Gastrocnemius medialis (tissue), 4 donors: Measurements from ENCODE around the gene PLA2G2F. TPM values are rescaled to one million over a fixed set of nuclear protein-coding genes. Genes with fewer than 3 reads are reported as not detected.

Source experiments
- ATAC-seq, 2 donors: fragments of 150-250 bp; one replicate each; pipeline ENCODE4 v1.9.1; 2016
- DNase-seq, 2 donors: peaks; one replicate each; pipeline ENCODE4 v3.0.0-alpha.2; 2019
- H3K27ac ChIP-seq, 4 donors: fragments of 200-600 bp; sonication (generic); 1 replicate in 1 of 4; 2 replicates in 3 of 4; pipeline ENCODE4 v1.5.1; 2016 to 2018; ENCODE audit warnings: mild to moderate bottlenecking in 2 of 4, moderate library complexity in 1 of 4
- H3K27me3 ChIP-seq, 3 donors: fragments of 200-600 bp; sonication (generic) in 2 of 3; 1 replicate in 1 of 3; 2 replicates in 2 of 3; pipeline versions ENCODE4 v1.5.1 to v1.6.0; 2016 to 2019; ENCODE audit warnings: mild to moderate bottlenecking in 1 of 3, moderate library complexity in 1 of 3
- H3K36me3 ChIP-seq, 2 donors: fragments of 200-600 bp; sonication (generic) in 1 of 2; one replicate each; pipeline ENCODE4 v1.5.1; 2017 to 2018
- H3K4me1 ChIP-seq, 2 donors: fragments of 200-600 bp; sonication (generic) in 1 of 2; one replicate each; pipeline ENCODE4 v1.5.1; 2016 to 2017; ENCODE audit warnings: mild to moderate bottlenecking in 2 of 2
- H3K4me3 ChIP-seq, 4 donors: fragments of 200-600 bp; sonication (generic) in 3 of 4; 1 replicate in 1 of 4; 2 replicates in 3 of 4; pipeline ENCODE4 v1.5.1; 2016 to 2019; ENCODE audit warnings: mild to moderate bottlenecking in 2 of 4
- H3K9me3 ChIP-seq, 3 donors: fragments of 200-600 bp; sonication (generic) in 2 of 3; 1 replicate in 1 of 3; 2 replicates in 2 of 3; pipeline ENCODE4 v1.5.1; 2016 to 2019
- POLR2A ChIP-seq, 2 donors: fragments of 450-650 bp; IDR thresholded peaks; one replicate each; pipeline ENCODE4 v1.6.1; 2017; ENCODE audit warnings: antibody characterized with exemption in 2 of 2, mild to moderate bottlenecking in 2 of 2, moderate library complexity in 2 of 2
- in situ Hi-C, 4 donors: fragments of 200-750 bp; cut with MboI; loops; one replicate each; pipeline versions ENCODE4 v1.15.0 to v1.8.0; 2017; ENCODE audit warnings: low sequenced_read_pairs in 4 of 4
- intact Hi-C: fragments of 100-400 bp; cut with DNase I; formaldehyde crosslinking; loops from one replicate; pipeline ENCODE4 v1.15.1; 2023; ENCODE audit warnings: low total_unique reads
- total RNA-seq, 4 donors: library from RNA; depleted of rRNA; stranded (reverse); fragments of >200 nt; gene quantifications; one replicate each; pipeline versions ENCODE4 v1.1.0 to v1.2.3, GENCODE V29; 2016
- TF ChIP-seq, protein P1 (sequence below), 5 experiments: fragments of 450-650 bp in 3 of 5; fragments of 200-600 bp in 2 of 5; sonication (generic) in 2 of 5; IDR thresholded peaks in 4 of 5; conservative IDR thresholded peaks in 1 of 5; 1 replicate in 4 of 5; 2 replicates in 1 of 5; pipeline ENCODE4 v1.5.1; 2016 to 2019; ENCODE audit warnings: antibody characterized with exemption in 5 of 5, mild to moderate bottlenecking in 3 of 5, moderate library complexity in 3 of 5

PLA2G2F gene
- total RNA-seq, 4 donors from 2014 or later: not detected

DNA sequence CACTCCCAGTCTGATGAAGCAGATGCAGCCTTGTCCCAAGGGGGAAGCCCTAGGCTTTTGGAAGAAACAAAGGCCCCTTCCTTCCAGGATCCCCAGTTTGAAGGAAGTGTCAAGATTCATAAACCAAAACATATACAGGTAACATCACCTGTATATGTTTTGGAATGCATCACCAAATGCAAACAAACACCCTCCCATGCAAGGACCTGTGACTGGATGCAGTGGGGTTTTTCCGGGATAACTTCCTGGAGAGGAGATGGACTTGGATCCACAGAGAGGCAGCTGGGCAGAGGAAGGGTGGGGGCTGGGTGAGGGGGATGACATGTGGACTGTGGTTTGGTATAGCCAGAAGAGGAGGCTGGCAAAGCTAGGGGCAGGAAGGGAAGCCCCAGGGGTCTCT is 1.5 kb upstream of the PLA2G2F start:
- DNase-seq (no peak), ATAC-seq (no peak)
- TF ChIP-seq POLR2A (IDR thresholded peaks at IDR 0.05): no peak
- TF ChIP-seq, protein P1, sequence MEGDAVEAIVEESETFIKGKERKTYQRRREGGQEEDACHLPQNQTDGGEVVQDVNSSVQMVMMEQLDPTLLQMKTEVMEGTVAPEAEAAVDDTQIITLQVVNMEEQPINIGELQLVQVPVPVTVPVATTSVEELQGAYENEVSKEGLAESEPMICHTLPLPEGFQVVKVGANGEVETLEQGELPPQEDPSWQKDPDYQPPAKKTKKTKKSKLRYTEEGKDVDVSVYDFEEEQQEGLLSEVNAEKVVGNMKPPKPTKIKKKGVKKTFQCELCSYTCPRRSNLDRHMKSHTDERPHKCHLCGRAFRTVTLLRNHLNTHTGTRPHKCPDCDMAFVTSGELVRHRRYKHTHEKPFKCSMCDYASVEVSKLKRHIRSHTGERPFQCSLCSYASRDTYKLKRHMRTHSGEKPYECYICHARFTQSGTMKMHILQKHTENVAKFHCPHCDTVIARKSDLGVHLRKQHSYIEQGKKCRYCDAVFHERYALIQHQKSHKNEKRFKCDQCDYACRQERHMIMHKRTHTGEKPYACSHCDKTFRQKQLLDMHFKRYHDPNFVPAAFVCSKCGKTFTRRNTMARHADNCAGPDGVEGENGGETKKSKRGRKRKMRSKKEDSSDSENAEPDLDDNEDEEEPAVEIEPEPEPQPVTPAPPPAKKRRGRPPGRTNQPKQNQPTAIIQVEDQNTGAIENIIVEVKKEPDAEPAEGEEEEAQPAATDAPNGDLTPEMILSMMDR (IDR thresholded peaks at IDR 0.05 in 4 of 5, conservative IDR thresholded peaks at IDR 0.05 in 1 of 5): no peak
- no peak overlapping the region for H3K4me3 ChIP-seq
- H3K27me3 ChIP-seq: no peaks in the 10 kb centered on the region
- intact Hi-C loops (no loop called here), in situ Hi-C loops (no loop called here)
- no peaks in the 10 kb centered on the region for H3K36me3 ChIP-seq
- H3K4me1 ChIP-seq: no peaks in the 10 kb centered on the region
- no peak overlapping the region for H3K27ac ChIP-seq
- no peaks in the 10 kb centered on the region for H3K9me3 ChIP-seq

DNA sequence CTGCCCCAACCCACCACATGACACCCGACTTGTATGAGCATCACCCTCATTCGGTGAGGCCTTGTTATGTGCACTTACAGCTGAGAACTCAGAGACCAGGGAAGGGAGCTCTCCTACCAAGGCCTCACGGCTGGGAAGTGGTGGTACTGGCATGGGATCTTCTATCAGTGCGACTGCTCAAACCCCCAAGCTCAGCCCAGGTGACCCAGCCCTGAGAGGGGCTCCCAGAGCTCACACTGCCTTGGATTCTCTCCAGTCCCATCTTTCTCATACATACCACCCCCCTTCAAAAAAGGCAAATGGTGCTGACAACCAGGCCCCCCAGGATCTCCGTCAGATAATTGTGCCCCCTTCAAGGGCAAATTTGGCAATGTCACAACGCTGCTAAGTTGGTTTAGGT is 777 bp upstream of the PLA2G2F start:
- ATAC-seq (no peak), DNase-seq (no peak)
- Histone ChIP-seq H3K36me3 (no peaks in the 10 kb centered on the region), H3K27me3 (no peaks in the 10 kb centered on the region), H3K9me3 (no peaks in the 10 kb centered on the region), H3K4me1 (no peaks in the 10 kb centered on the region), H3K4me3 (no peak overlapping the region), H3K27ac (no peak overlapping the region)
- in situ Hi-C loops: no loop called here
- TF ChIP-seq, protein P1 (IDR thresholded peaks at IDR 0.05 in 4 of 5, conservative IDR thresholded peaks at IDR 0.05 in 1 of 5): no peak
- TF ChIP-seq POLR2A (IDR thresholded peaks at IDR 0.05): no peak
- intact Hi-C loops: no loop called here

DNA sequence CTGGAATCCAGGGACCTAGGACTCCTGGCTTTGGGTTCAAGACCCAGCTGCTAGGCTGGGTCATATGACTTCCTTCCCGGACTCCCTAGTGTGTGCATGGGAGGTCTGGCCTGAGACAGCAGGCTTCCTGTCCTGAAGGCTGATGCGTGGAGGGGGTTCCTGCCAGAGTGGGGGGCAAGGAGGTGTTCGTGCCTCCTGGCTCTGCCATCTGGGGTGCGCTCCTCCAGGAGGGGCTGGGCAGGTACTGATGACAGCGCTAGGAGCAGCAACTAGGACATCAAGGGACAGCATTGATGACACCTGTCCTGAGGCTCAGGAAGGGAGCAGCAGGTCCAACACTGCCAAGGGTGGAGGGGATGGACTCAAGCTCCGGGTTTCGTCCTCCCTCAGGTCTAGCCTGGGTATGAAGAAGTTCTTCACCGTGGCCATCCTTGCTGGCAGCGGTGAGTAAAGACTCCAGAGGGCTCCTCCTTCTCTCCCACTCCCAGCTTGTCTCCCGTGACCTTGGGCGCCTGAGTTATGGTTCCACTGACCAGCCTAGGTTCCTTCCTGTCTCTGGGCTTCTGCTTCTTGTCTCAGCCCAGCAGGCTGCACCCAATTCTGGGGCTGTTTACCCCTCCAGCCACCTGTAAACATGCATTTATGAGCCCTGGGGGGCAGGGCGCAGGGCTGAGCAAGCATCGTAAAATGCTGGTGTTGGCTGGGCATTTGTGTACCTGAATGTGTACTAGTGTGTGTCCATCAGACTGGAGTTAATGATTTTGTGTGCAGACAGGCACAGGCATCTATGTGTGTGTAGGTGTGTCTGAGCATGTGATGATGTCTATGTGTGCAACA is 871 bp downstream of the PLA2G2F start:
- Histone ChIP-seq H3K27me3 (no peaks in the 10 kb centered on the region), H3K9me3 (no peaks in the 10 kb centered on the region), H3K27ac (no peak overlapping the region), H3K4me1 (no peaks in the 10 kb centered on the region), H3K36me3 (no peaks in the 10 kb centered on the region), H3K4me3 (no peak overlapping the region)
- intact Hi-C loops: no loop called here
- DNase-seq: no peak
- TF ChIP-seq, protein P1 (IDR thresholded peaks at IDR 0.05 in 4 of 5, conservative IDR thresholded peaks at IDR 0.05 in 1 of 5): no peak
- no peak for TF ChIP-seq POLR2A (IDR thresholded peaks at IDR 0.05)
- ATAC-seq: no peak
- in situ Hi-C loops: no loop called here

DNA sequence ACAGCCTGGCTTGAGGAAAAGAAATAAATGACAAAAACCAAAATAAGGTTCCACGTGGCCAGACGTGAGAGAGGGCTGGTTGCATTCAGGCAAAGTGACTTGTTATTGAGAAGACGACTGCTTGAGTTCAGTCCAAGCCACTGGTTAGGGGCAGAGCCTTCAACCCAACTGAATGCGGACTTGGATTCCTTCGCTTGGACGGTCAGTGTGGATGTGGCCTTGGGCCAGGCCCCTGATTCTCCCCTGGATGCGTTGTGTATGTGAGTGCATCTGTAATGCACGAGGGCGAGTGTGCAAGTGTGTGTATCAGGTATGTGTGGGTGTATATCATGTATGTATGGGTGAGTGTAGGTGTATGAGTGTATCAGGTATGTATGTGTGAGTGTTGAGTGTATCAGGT is 1.9 kb downstream of the PLA2G2F start:
- Histone ChIP-seq H3K4me3 (no peak overlapping the region), H3K9me3 (no peaks in the 10 kb centered on the region), H3K4me1 (no peaks in the 10 kb centered on the region), H3K36me3 (no peaks in the 10 kb centered on the region), H3K27me3 (no peaks in the 10 kb centered on the region), H3K27ac (no peak overlapping the region)
- ATAC-seq (no peak), DNase-seq (no peak)
- intact Hi-C loops: no loop called here
- in situ Hi-C loops: no loop called here
- TF ChIP-seq POLR2A (IDR thresholded peaks at IDR 0.05): no peak
- TF ChIP-seq, protein P1 (IDR thresholded peaks at IDR 0.05 in 4 of 5, conservative IDR thresholded peaks at IDR 0.05 in 1 of 5): no peak
